ENCODE data around the gene CHN2.

Gene CHN2

GRCh38 chr7:29247224-29247962, 52.8 kb downstream of the CHN2 start:
- CTCF ChIA-PET = interaction anchor here (0.6 kb wide), 1 partner anchor 59 kb away, joined by 3 read pairs; no protein-coding TSS in a partner anchor
- TF ChIP-seq ELF4 (IDR thresholded peaks at IDR 0.05) (no peak), FOXA1 (IDR thresholded peaks at IDR 0.05) (no peak), ARNT (IDR thresholded peaks at IDR 0.05) (no peak), SP1 (IDR thresholded peaks at IDR 0.05) (no peak), L3MBTL2 (conservative IDR thresholded peaks at IDR 0.05) (no peak), ZNF384 (IDR thresholded peaks at IDR 0.05) (no peak), LEF1 (IDR thresholded peaks at IDR 0.05; ENCODE audit: borderline replicate concordance) (no peak), NFRKB (IDR thresholded peaks at IDR 0.05) (no peak), BHLHE40 (IDR thresholded peaks at IDR 0.05; ENCODE audit: borderline replicate concordance) (no peak), HDGF (IDR thresholded peaks at IDR 0.05; ENCODE audit: borderline replicate concordance) (no peak), FOXM1 (IDR thresholded peaks at IDR 0.05; ENCODE audit: borderline replicate concordance) (no peak), TARDBP (IDR thresholded peaks at IDR 0.05) (no peak), CTBP1 (IDR thresholded peaks at IDR 0.05; ENCODE audit: borderline replicate concordance) (no peak), FOXK2 (IDR thresholded peaks at IDR 0.05) (no peak), SUZ12 (IDR thresholded peaks at IDR 0.05) (no peak), PKNOX1 (IDR thresholded peaks at IDR 0.05) (no peak)
- POLR2A ChIA-PET = no interaction called here
- DNase-seq (ENCODE audit: extremely low spot score) = no peak

- TF ChIP-seq PKNOX1 (IDR thresholded peaks at IDR 0.05) (no peak), LEF1 (IDR thresholded peaks at IDR 0.05; ENCODE audit: borderline replicate concordance) (no peak), FOXA1 (IDR thresholded peaks at IDR 0.05) (no peak), FOXK2 (IDR thresholded peaks at IDR 0.05) (no peak), SUZ12 (IDR thresholded peaks at IDR 0.05) (no peak), ZNF384 (IDR thresholded peaks at IDR 0.05) (no peak), FOXM1 (IDR thresholded peaks at IDR 0.05; ENCODE audit: borderline replicate concordance) (no peak), TARDBP (IDR thresholded peaks at IDR 0.05) (no peak), HDGF (IDR thresholded peaks at IDR 0.05; ENCODE audit: borderline replicate concordance) (no peak), ELF4 (IDR thresholded peaks at IDR 0.05) (no peak), L3MBTL2 (conservative IDR thresholded peaks at IDR 0.05) (no peak), NFRKB (IDR thresholded peaks at IDR 0.05) (no peak), BHLHE40 (IDR thresholded peaks at IDR 0.05; ENCODE audit: borderline replicate concordance) (no peak), SP1 (IDR thresholded peaks at IDR 0.05) (no peak)
- CTCF ChIA-PET = interaction anchor here (0.6 kb wide), 1 partner anchor 59 kb away, joined by 3 read pairs; no protein-coding TSS in a partner anchor
- no peak for DNase-seq (ENCODE audit: extremely low spot score)
- POLR2A ChIA-PET = no interaction called here
Measured at GRCh38 chr7:29247963-29248236, 53.3 kb downstream of the CHN2 start.

GRCh38 chr7:29248713-29249382, 54.3 kb downstream of the CHN2 start:
- ChIA-PET CTCF (no interaction called here), POLR2A (no interaction called here)
- DNase-seq (ENCODE audit: extremely low spot score) = no peak
- TF ChIP-seq HDGF (IDR thresholded peaks at IDR 0.05; ENCODE audit: borderline replicate concordance) (no peak), NFRKB (IDR thresholded peaks at IDR 0.05) (no peak), ARNT (IDR thresholded peaks at IDR 0.05) (no peak), SP1 (IDR thresholded peaks at IDR 0.05) (no peak), ELF4 (IDR thresholded peaks at IDR 0.05) (no peak), FOXA1 (IDR thresholded peaks at IDR 0.05) (no peak), FOXM1 (IDR thresholded peaks at IDR 0.05; ENCODE audit: borderline replicate concordance) (no peak), CTBP1 (IDR thresholded peaks at IDR 0.05; ENCODE audit: borderline replicate concordance) (no peak), BHLHE40 (IDR thresholded peaks at IDR 0.05; ENCODE audit: borderline replicate concordance) (no peak), TARDBP (IDR thresholded peaks at IDR 0.05) (no peak), LEF1 (IDR thresholded peaks at IDR 0.05; ENCODE audit: borderline replicate concordance) (no peak), L3MBTL2 (conservative IDR thresholded peaks at IDR 0.05) (no peak), PKNOX1 (IDR thresholded peaks at IDR 0.05) (no peak), SUZ12 (IDR thresholded peaks at IDR 0.05) (no peak), FOXK2 (IDR thresholded peaks at IDR 0.05) (no peak)

GRCh38 chr7:29249383-29249750, 54.8 kb downstream of the CHN2 start:
- POLR2A ChIA-PET = no interaction called here
- no peak for TF ChIP-seq BHLHE40 (IDR thresholded peaks at IDR 0.05; ENCODE audit: borderline replicate concordance)
- no peak for TF ChIP-seq HDGF (IDR thresholded peaks at IDR 0.05; ENCODE audit: borderline replicate concordance)
- TF ChIP-seq NFRKB (IDR thresholded peaks at IDR 0.05) = no peak
- no peak for TF ChIP-seq TARDBP (IDR thresholded peaks at IDR 0.05)
- no peak for TF ChIP-seq FOXM1 (IDR thresholded peaks at IDR 0.05; ENCODE audit: borderline replicate concordance)
- TF ChIP-seq SP1 (IDR thresholded peaks at IDR 0.05) = no peak
- no peak for TF ChIP-seq SUZ12 (IDR thresholded peaks at IDR 0.05)
- no peak for TF ChIP-seq ZNF384 (IDR thresholded peaks at IDR 0.05)
- TF ChIP-seq PKNOX1 (IDR thresholded peaks at IDR 0.05) = no peak
- TF ChIP-seq FOXK2 (IDR thresholded peaks at IDR 0.05) = no peak
- no peak for TF ChIP-seq LEF1 (IDR thresholded peaks at IDR 0.05; ENCODE audit: borderline replicate concordance)
- no peak for TF ChIP-seq ARNT (IDR thresholded peaks at IDR 0.05)
- TF ChIP-seq L3MBTL2 (conservative IDR thresholded peaks at IDR 0.05) = no peak
- no peak for DNase-seq (ENCODE audit: extremely low spot score)
- CTCF ChIA-PET = no interaction called here

- POLR2A ChIA-PET = no interaction called here
- CTCF ChIA-PET = interaction anchor here (0.7 kb wide), 1 partner anchor 19 kb away, joined by 3 read pairs; no protein-coding TSS in a partner anchor
- DNase-seq (ENCODE audit: extremely low spot score) = no peak
- TF ChIP-seq BHLHE40 (IDR thresholded peaks at IDR 0.05; ENCODE audit: borderline replicate concordance) (no peak), FOXK2 (IDR thresholded peaks at IDR 0.05) (no peak), PKNOX1 (IDR thresholded peaks at IDR 0.05) (no peak), SP1 (IDR thresholded peaks at IDR 0.05) (no peak), TARDBP (IDR thresholded peaks at IDR 0.05) (no peak), L3MBTL2 (conservative IDR thresholded peaks at IDR 0.05) (no peak), HDGF (IDR thresholded peaks at IDR 0.05; ENCODE audit: borderline replicate concordance) (no peak), ZNF384 (IDR thresholded peaks at IDR 0.05) (no peak), SUZ12 (IDR thresholded peaks at IDR 0.05) (no peak), ARNT (IDR thresholded peaks at IDR 0.05) (no peak)
Measured at GRCh38 chr7:29249860-29250259, 55.3 kb downstream of the CHN2 start.
